ENCODE results near the gene KRTAP10-10.
"Not testable (repeated sequence)": the region's sequence is repeated elsewhere in the genome, so short reads cannot be mapped to it uniquely, and the experiment has no call there.

Gene KRTAP10-10

DNA sequence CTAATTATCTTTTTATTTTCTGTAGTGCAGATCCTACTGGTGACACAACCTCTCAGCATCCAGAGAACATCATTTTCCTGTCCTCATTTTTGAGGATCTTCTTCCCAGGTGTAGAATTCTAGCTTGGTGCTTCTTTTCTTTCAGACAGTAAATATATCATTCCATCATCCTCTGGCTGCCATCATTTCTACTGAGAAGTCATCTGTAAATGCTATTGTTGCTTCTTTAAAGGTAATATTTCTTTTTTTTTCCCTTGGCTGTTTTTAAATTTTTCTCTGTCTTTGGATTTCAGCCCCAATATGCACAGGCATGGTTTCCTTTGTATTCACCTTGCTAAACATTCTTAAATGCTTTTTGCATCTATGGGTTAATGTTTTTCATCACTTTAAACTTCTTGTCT lies 13.6 kb upstream of the KRTAP10-10 start:
- TF ChIP-seq, protein P1, sequence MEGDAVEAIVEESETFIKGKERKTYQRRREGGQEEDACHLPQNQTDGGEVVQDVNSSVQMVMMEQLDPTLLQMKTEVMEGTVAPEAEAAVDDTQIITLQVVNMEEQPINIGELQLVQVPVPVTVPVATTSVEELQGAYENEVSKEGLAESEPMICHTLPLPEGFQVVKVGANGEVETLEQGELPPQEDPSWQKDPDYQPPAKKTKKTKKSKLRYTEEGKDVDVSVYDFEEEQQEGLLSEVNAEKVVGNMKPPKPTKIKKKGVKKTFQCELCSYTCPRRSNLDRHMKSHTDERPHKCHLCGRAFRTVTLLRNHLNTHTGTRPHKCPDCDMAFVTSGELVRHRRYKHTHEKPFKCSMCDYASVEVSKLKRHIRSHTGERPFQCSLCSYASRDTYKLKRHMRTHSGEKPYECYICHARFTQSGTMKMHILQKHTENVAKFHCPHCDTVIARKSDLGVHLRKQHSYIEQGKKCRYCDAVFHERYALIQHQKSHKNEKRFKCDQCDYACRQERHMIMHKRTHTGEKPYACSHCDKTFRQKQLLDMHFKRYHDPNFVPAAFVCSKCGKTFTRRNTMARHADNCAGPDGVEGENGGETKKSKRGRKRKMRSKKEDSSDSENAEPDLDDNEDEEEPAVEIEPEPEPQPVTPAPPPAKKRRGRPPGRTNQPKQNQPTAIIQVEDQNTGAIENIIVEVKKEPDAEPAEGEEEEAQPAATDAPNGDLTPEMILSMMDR (IDR thresholded peaks at IDR 0.05): no peak
- Histone ChIP-seq H3K4me3 (no peak overlapping the region), H3K27ac (no peak overlapping the region)
- no peak for DNase-seq (ENCODE audit: low spot score)

DNA sequence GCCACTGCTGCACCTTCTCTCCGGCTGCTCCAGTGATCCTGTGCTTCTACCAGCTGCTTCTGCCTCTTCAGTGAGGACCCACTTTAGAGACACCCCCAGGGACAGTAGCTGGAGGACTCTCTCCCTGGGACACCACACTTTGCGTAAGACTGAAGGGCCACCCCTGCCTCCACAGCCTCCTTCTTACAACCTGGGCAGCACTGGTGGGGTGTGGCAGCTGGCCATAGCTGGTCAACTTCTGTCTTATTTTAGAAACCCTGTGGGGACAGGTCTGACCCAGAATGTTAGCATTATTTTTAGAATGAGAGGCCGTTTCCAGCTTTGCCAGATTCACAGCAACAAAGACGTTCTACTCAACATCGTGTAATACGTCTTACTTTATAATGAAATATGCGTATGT lies 11.4 kb upstream of the KRTAP10-10 start:
- peak; percentile 46 for DNase-seq (ENCODE audit: low spot score)
- Histone ChIP-seq H3K27ac (no peak overlapping the region), H3K4me3 (no peak overlapping the region)
- TF ChIP-seq, protein P1 (IDR thresholded peaks at IDR 0.05): no peak

DNA sequence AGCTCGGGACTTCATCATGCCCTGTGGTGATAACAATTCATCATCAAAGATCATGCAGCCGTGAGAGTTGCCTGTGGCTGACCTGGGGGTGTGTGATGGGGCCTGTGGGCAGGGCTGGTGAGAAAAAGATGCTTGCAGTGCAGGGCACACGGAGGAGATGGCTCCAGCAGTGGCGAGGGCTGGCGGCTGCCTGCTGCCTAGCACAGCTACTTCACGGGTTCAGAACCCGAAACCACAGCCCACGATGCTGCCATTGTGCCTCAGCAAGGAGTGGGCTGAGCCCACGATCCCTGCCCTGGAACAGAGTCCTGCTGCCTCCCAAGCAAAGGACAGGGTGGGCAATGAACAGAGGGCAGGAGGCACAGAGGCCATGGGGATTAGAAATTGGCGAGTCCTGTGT lies 10.9 kb upstream of the KRTAP10-10 start:
- no peak overlapping the region for H3K4me3 ChIP-seq
- no peak overlapping the region for H3K27ac ChIP-seq
- peak; percentile 35 for DNase-seq (ENCODE audit: low spot score)
- TF ChIP-seq, protein P1 (IDR thresholded peaks at IDR 0.05): no peak

DNA sequence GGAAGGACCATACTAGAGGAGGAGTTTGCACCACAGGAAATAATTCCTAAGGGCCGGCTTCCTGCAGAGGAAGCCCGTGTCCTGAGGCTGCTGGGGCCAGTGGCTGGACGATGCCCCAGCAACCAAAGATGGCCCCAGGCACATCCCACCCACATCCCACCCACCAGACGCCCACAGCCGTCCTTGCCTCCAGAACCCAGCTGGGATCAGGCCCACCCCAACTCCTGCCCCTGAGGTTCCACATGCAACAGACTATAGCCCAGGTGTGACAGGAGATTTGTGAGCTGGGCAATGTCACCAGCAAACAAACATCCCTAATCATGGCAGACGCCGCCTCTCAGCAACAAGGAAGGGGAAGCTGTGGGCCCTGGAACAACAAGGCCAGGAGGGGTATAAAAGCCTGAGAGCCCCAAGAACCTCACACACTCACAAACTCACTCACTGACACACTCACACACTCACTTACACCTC lies 10.4 kb upstream of the KRTAP10-10 start, which contains the start of gene KRTAP10-9:
KRTAP10-9 (plus strand) TSS at position 421 of the 471 bp plus-strand sequence. CDS start 79 bp downstream, outside the sequence.
- H3K4me3 ChIP-seq: no peak within 1 kb of the TSS
- peak; percentile 55 for DNase-seq (ENCODE audit: low spot score)
- TF ChIP-seq, protein P1 (IDR thresholded peaks at IDR 0.05): no peak
- no peak within 1 kb of the TSS for H3K27ac ChIP-seq

DNA sequence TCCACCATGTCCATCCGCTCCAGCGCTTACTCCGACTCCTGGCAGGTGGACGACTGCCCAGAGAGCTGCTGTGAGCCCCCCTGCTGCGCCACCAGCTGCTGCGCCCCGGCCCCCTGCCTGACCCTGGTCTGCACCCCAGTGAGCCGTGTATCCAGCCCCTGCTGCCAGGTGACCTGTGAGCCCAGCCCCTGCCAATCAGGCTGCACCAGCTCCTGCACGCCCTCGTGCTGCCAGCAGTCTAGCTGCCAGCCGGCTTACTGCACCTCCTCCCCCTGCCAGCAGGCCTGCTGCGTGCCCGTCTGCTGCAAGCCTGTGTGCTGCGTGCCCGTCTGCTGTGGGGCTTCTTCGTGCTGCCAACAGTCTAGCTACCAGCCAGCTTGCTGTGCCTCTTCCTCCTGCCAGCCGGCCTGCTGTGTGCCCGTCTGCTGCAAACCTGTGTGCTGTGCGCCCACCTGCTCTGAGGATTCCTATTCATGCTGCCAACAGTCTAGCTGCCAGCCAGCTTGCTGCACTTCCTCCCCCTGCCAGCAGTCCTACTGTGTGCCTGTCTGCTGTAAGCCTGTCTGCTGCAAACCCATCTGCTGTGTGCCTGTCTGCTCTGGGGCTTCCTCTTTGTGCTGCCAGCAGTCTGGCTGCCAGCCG lies 9.9 kb upstream of the KRTAP10-10 start:
- DNase-seq (ENCODE audit: low spot score): peak; percentile 43
- not testable (repeated sequence) for H3K27ac ChIP-seq, H3K4me3 ChIP-seq

DNA sequence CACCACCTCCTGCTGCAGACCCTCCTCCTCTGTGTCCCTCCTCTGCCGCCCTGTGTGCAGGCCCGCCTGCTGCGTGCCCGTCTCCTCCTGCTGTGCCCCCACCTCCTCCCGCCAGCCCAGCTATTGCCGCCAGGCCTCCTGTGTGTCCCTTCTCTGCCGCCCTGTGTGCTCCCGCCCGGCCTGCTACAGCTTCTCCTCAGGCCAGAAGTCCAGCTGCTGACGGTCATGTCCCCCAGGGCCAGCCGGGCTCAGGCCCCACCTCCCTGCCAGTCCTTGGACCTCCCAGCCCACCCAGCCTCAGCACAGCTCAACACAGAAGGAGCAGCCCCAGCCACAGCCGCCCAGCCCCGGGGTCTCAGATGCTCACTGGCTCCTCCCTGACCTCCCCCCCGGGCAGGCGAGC lies 9.3 kb upstream of the KRTAP10-10 start:
- DNase-seq (ENCODE audit: low spot score); H3K27ac ChIP-seq; H3K4me3 ChIP-seq: not testable (repeated sequence)

DNA sequence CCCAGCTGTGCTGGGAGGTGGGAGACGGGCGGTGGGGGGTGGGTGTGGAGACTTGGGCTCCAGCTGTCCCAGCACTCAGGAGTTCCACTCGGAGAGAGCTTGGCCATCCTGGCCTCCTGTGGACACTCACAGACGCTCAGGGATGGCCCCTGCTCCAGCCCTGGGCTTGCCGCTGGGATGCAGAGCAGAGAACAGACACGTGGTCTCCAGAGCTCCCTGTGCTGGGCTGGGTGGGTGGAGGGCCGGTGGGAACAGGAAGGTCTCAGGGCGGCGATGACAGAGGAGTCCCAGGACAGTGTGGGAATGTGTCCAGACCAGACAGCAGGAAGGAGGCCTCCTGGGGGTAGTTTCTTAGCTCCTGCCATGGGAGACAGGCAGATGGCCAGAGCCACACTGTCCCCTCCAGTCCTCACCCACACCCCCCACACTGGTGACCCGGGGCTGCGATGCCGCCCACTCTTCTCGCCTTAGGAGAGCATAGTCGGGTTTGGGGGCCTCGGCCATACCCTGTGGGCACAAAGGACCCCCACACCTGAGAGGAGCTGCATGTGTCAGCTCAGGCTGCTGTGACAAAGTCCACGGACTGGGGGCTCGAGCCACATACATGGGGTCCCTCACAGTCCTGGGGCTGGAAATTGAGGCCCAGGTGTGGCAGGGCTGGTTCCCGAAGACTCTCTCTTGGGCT lies 8.3 kb upstream of the KRTAP10-10 start:
- TF ChIP-seq, protein P1 (IDR thresholded peaks at IDR 0.05): no peak
- peak; percentile 69 for DNase-seq (ENCODE audit: low spot score)
- no peak overlapping the region for H3K4me3 ChIP-seq
- no peak overlapping the region for H3K27ac ChIP-seq

DNA sequence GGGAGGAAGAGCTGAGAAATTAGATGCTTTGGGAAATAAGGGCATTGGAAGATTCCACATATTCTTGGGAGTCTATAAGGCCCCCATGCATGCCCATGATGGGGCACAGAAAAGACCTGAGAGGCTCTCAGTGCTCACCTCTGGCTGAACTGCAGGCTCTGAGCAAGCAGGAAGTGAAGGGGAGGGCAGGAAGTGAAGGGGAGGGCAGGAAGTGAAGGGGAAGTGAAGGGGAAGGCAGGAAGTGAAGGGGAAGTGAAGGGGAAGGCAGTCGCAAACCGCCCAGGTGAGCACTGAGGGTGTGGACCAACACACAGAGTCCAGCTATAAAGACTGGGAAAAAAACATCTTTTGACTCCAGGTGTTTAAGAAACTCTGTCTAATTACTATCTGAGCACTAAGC lies 6.7 kb upstream of the KRTAP10-10 start:
- no peak for DNase-seq (ENCODE audit: low spot score)
- TF ChIP-seq, protein P1 (IDR thresholded peaks at IDR 0.05): no peak
- Histone ChIP-seq H3K27ac (no peak overlapping the region), H3K4me3 (no peak overlapping the region)
